OCI-M1 (cell line): Measurements from ENCODE around the gene IWS1.
A peak's percentile ranks its signal among the peaks of the same experiment; 100 is the strongest.
"Not testable (repeated sequence)": the region's sequence is repeated elsewhere in the genome, so short reads cannot be mapped to it uniquely, and the experiment has no call there.

Experiments used
- DNase-seq: peaks from one replicate; lab custom pipeline; 2025; lab: John Stamatoyannopoulos, UW

IWS1 gene

DNA sequence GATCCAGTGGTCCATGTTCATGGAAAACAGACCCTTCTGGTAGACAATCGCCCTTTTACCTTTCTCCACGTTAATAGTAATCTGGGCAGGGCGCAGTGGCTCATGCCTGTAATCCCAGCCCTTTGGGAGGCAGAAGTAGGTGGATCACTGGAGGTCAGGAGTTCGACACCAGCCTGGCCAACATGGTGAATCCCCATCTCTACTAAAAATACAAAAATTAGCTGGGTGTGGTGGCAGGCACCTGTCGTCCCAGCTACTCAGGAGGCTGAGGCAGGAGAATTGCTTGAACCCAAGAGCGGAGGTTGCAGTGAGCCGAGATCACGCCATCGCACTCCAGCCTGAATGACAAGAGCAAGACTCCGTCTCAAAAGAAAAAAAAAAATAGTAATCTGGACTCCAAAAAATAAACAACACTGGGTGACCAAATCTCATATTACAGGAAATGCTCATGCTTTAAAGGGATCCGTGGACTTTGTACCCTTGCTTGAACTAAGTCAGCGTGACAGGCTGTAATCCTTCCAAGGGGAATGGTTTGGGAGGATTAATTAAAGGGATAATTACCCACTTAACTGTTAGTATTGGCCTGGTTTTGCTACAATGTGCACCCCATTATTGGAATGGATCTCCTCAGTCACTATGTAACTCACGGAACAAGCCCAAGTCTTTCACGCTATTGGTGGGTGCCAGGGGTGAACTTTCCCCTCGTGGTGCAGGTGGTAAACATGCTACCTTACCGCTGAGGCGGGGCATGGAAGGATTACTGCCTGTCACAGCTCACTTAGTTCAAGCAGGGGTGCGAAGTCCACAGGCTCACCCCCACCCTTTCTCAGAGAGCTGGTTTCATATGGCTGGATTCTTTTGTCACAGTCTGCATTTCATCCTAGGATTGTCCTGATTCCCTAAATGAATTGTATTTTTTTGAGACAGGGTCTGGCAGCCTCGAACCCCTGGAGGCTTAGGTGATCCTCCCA lies 71.4 kb downstream of the IWS1 start:
- no peak for DNase-seq

DNA sequence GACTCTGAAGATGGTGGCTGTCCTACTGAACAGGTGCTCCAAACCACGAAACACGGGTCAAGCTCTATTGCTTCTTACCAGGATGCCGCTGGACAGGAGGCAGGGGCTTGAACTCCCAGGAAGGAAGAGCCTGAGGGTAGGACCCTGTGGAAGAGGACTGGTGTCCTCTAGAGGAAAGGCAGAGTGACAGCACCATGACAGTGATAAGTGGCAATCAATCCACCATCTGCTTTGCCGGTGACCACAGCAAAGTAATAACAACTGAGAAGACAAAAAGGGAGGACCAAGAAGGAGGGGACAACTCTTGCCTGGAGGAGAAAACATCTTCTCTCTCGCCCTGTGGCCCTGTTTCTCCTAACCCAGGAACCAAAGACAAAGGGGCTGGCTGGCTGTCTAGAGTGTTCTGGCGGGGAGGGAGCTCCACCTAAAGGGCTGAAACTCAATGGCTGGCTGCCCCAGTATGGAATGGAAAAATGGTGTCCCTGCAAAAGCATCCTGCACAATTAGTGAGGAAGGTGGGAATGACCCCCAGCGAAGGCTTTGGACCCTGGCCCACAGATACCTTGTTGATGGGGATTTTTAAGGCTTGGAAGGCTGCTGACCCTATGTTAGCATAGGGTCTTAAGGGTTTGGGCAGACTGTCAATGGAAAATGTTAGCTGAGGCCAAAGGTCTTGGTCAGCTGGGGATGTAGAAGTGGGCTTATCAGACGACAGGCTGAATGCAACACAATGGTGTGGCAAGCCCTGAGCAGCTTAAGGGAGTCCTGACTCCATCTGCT lies 72.7 kb downstream of the IWS1 start:
- peak; percentile 32 for DNase-seq

DNA sequence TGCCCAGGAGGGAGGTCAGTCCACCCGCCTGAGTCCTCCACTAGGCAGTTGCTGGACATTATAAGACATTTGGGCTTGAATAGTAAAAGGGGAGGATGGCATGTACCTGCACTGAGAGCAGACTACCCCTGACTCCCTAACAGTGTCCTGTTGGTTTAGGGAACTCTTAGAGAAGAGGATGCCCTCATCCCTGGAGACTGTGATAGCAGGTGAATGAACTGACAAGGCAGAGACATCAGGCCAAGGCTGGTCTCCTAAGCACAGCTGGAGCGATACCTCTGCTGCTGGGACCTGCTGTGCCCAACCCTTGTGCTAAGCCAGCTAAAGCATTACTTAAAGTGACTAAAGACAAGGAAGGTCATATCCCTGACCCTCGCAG lies 73.3 kb downstream of the IWS1 start:
- no peak for DNase-seq

DNA sequence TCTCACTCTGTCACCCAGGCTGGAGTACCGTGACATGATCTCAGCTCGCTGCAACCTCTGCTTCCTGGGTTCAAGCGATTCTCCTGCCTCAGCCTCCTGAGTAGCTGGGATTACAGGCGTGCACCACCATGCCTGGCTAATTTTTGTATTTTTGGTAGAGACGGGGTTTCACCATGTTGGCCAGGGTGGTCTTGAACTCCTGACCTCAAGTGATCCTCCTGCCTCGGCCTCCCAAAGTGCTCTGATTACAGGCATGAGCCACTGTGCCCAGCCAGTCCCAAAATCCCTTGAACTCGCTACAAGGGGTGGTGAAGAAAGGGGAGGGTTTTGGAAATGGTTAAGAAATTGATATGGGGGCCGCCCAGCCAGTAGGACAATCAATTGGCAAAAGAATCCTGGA lies 73.9 kb downstream of the IWS1 start:
- DNase-seq = not testable (repeated sequence)

DNA sequence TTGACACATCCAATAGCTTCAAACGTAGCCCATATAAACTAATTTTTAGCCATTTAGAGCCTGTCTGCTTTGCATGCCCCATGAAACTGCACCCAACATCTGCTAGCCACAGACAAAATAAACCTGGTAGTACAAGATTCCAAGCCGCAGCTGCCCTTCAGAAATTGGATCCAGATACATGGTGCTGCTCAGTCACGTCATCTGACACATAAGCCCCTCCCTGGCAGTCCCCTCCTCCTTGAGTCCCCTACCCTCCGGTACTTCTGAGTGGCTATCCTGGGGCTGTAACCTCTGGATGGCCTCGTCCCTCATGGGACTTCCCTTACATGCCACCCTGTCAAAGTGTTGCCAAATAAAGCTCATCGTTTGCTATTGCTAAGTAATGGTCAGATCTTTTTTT lies 74.3 kb downstream of the IWS1 start:
- DNase-seq = no peak

DNA sequence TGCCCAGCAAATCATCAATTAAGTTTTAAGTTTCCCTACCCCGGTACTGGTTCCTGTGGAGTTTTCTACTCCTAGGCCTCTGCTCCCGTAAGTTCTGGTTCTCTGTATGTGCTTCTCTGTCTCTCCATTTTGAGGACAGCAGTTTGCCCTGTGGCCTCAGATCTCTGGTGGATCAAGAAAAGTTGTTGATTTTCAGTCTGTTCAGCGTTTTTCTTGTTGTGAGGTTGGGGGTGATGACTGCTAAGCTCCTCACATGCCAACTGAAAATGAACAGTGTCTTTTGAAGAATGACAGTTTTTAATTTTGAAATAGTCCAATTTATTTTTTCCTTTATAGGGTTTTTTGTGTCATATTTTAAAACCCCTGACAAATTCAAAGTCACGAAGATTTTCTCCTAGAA lies 76.4 kb downstream of the IWS1 start:
- no peak for DNase-seq

DNA sequence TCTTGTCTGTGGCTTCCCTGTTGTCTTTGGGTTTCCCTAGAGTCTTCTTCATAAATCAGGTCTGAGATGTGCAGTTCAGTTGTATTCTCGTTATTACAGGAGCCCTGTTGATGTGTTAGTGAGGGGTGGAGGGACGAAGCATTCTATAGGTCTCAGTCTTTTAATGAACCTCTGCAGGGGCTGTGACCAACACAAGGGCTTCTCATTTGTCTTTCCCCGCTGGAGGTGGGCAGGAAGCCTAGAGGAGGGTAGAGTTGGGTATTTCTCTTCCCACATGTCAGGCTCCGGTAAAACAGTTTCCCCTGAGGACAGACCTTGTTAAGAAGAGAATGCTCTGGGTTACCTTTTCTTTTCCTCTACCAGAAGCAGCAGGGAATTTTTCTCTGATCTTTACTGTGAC lies 76.9 kb downstream of the IWS1 start:
- DNase-seq = no peak

DNA sequence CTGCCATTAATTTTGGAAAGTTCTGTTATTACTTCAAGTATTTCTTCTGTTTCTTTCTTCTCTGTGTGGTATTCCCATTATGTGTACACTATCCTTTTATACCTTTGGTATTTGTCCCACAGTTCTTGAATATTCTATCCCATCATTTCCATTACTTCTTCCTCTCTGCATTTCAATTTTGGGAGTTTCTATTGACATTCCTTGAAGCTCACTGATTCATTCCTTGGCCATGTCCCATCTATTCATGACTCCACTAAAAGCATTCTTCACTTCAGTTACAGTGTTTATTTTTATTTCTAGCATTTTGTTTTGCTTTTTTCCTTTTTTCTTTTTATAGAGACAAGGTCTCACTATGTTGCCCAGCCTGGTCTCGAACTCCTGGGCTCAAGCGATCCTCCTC lies 77.8 kb downstream of the IWS1 start:
- DNase-seq = no peak

DNA sequence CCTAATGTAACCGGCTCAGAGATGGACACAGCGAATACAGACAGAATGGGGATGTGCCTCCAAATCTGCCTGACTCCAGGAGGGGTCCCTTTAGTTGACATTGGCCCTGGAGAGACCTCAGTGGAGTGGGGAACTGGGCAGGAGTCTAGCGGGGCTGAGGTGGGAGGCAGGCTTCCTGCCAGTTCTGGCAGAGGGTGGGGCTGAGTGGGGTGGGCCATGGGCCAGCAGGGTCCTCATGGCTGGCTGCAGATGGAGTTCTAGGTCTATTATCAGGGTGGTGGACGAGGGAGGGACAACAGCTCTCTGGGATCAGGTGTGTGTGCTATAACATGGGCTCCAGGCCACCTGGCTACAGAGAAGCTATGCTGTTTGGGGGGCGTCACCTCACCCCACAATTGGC lies 86.9 kb downstream of the IWS1 start:
- no peak for DNase-seq

DNA sequence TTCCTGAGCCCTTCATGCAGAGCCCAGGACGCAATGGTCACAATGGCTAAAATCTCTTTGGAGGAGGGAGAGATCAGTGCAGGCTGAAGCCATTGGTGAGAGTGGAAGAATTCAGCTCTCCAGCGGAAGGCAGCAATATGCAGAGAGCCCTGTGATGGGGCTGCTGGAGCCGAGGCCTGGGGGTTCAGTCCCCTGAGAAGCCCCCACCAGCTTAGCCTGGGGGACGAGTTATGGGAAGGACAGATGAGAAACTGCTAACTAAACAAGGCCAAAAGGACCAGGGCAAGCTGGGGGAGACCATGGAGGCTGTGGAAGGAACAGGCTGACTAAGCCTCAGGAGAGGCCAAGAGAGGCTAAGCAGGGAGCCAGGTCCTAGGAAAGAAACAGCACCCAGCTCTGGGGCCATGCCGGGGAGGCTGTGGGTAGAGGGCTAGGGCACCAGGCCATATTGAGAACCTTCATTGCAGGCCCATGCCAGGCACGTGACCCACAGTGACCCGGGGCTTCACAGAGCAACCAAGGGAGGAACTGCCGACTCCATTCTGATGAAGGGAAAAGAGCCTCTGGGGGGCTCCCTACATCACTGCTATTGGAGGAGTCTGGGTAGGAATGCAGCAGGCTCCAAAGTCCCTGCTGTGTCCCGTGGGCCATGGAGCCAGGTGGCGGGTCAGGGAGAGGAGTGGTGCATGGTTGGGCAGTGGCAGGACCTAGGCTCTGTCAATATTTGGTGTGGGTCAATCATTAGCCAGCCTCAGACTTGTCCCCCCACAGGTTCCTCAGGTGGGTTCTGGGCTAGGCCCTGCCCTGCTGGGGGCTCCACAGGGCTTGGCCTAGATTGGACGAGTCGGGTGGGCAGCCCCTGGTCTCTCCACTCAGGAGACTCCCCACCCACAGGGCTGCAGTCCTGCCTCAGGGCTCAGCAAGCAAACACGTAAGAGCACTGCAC lies 88.2 kb downstream of the IWS1 start:
- no peak for DNase-seq

DNA sequence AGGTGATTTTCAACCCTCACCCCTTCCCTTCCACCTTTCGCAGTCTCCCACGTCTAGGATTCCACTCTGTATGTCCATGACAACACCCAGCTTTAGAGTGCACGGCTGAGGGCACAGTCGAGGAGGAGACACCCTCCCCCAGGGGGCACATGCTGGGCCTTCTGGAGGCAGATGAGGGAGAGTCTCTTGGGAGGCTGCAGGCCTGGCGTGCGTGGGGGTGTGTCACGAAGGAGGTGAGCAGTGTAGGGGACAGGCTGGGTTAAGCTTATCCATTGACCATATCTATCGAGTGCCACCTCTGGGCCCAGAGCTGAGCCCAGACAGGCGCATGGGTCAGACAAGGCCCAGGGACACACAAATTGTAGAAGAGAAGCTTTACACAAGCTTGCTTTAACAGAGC lies 89.2 kb downstream of the IWS1 start:
- no peak for DNase-seq

DNA sequence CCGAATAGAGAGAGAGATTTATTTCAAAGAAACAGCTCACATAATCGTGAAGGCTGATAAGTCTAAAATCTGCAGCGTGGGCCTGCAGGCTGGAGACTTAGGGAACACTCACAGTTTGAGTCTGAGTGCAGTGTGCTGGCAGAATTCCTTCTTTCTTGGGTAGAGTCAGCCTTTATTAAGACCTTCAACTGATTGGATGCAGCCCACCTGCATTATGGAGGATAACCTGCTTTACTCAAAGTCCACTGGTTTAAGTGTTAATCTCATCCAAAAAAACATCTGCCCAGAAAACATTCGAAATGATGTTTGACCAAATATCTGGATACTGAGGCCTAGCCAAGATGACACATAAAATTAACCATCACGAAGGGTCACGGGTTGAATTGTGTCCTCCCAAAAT lies 91.8 kb downstream of the IWS1 start:
- no peak for DNase-seq

DNA sequence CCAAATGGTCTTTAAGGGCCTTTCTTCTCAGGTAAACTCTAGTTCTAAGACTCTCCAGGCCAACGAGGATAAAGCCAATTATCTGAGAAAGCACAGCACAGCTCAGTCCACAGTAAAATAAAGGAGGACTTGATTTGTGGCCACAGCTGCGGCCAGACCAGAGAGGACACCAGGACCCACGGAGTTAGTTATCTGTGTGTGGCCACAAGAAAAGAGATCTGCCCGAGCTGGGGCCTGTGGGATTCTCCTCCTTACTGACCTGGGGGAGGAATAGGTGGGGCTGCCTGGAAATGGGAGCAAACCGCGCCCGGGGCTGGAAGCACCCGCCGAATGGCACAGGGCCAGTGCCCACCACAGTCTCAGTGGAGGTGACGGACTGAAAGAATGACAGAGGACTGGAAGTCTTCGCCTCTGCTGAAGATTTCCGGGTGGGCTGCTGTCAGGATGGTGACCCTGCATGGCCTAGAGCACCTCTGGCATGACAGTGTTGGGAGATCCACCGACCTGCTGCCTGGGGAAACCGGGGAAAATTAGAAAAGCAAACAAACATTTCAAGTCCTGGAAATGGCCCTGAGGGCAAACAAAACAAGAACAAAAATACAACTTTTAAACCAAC lies 94.8 kb downstream of the IWS1 start:
- DNase-seq = no peak
